H1 (cell line): ENCODE data around the gene MYBPH. TPM values are rescaled to one million over a fixed set of nuclear protein-coding genes. Genes with fewer than 3 reads are reported as not detected.

Source experiments
- ASH2L ChIP-seq: fragments of 200-600, 300-600 bp; sonication (generic); IDR thresholded peaks from one replicate; pipeline ENCODE4 v1.7.1; 2017; ENCODE audit warnings: low read length
- CHD7 ChIP-seq: fragments of 300-600 bp; sonication (generic); IDR thresholded peaks from 2 replicates; pipeline ENCODE4 v1.7.1; 2012; ENCODE audit warnings: low read length, moderate library complexity, mild to moderate bottlenecking, inconsistent platforms; ENCODE audit not compliant: insufficient replicate concordance
- CTBP2 ChIP-seq: IDR thresholded peaks from 2 replicates; pipeline ENCODE4 v1.7.0; 2011; ENCODE audit warnings: borderline replicate concordance, mild to moderate bottlenecking, moderate library complexity, mixed read lengths, low read length; ENCODE audit not compliant: insufficient read depth, insufficient read length
- JUND ChIP-seq: IDR thresholded peaks from 2 replicates; pipeline ENCODE4 v1.6.1; 2011; ENCODE audit warnings: mild to moderate bottlenecking, improper control_type of control experiment, low read length
- SP4 ChIP-seq: IDR thresholded peaks from 2 replicates; pipeline ENCODE4 v1.6.1; 2012; ENCODE audit warnings: low read length, inconsistent platforms
- polyA plus RNA-seq, 7 experiments: library from polyadenylated mRNA; depleted of rRNA in 3 of 7; stranded (reverse) in 5 of 7; unstranded in 2 of 7; fragments of >200 nt in 5 of 7; fragments of 200-250 nt in 2 of 7; gene quantifications; 1 replicate in 5 of 7; 2 replicates in 1 of 7; 4 replicates in 1 of 7; pipeline versions ENCODE4 v1.2.1 to v1.2.3, GENCODE V29; 2011 to 2013; ENCODE audit warnings: missing spikeins in 2 of 7, mixed read lengths in 2 of 7
- total RNA-seq: library from RNA; stranded (reverse); fragmentation: NEBNext Ultra II Directional; extraction: Animal tissue kit (Norgen Biotek cat#: 25700); gene quantifications from 2 replicates; pipeline ENCODE4 v1.2.1, GENCODE V29; 2021

The MYBPH gene
- total and polyA plus RNA-seq, 2 of the 8 experiments (the other 6 are each of a cell fraction or from before 2014, with no cell fraction given): not detected

- TF ChIP-seq CHD7 (no peak), CTBP2 (no peak), JUND (no peak), SP4 (no peak), ASH2L (no peak)
- TF ChIP-seq, all 59 proteins: peak for 0
Observed at GRCh38 chr1:203175237-203175826, at the start of gene MYBPH (continued).
